K562 (cell line): ENCODE results near the gene HOXC5. TPM values are rescaled to one million over a fixed set of nuclear protein-coding genes. Genes with fewer than 3 reads are reported as not detected.
A peak's percentile ranks its signal among the peaks of the same experiment; 100 is the strongest.

ENCODE experiments used
- ATAC-seq: fragments of 200-7000 bp; cut with Tn5 transposase; 3 replicates; pipeline ENCODE4 v1.9.1; 2020; ENCODE audit warnings: moderate library complexity
- BruUV-seq: library from RNA; stranded (reverse); fragments of 400-500 nt; replicated peaks from 2 replicates; lab custom pipeline; 2021; lab: Mats Ljungman, UMichigan
- CTCF ChIA-PET: fragments of 300-600 bp; formaldehyde crosslinking; extraction: SDS; loops from one replicate; lab custom pipeline; 2021; ENCODE audit warnings: low intra/inter-chr PET ratio; lab: Yijun Ruan, JAX
- POLR2A ChIA-PET: fragments of 300-600, 350-650 bp; sonication (Branson Sonifier 250); formaldehyde crosslinking; extraction: SDS; loops from one replicate; lab custom pipeline; 2021; ENCODE audit warnings: antibody characterized with exemption, inconsistent platforms; lab: Yijun Ruan, JAX
- DNase-seq, 4 experiments: peaks; one replicate each; pipeline versions ENCODE4 v3.0.0 to v3.0.0-alpha.2; 2011 to 2018; ENCODE audit warnings: low spot score in 3 of 4, mixed read lengths in 3 of 4; ENCODE audit errors: extremely low read depth in 1 of 4
- FAIRE-seq: peaks from 2 replicates; lab custom pipeline; 2011; peaks lifted over from hg19 to GRCh38; lab: Jason Lieb, UNC
- H2AFZ ChIP-seq: 2 replicates; pipeline ENCODE4 v1.6.0; 2011; ENCODE audit warnings: low read depth, low read length, control low read depth, inconsistent platforms
- H3K27ac ChIP-seq: fragments of 200-600 bp; 3 replicates; pipeline ENCODE4 v1.8.0; 2011; ENCODE audit warnings: low read depth, mild to moderate bottlenecking, control low read depth, inconsistent platforms, low read length, moderate library complexity, mixed read lengths; ENCODE audit errors: extremely low read depth
- H3K27me3 ChIP-seq, 2 experiments: fragments of 300-600 bp in 1 of 2; 2 replicates in 1 of 2; 3 replicates in 1 of 2; pipeline versions ENCODE4 v1.6.0 to v1.8.0; 2011; ENCODE audit warnings: inconsistent platforms in 2 of 2, low read length in 2 of 2, mild to moderate bottlenecking in 1 of 2, mixed read lengths in 1 of 2, moderate library complexity in 1 of 2; ENCODE audit not compliant: control insufficient read depth in 2 of 2, insufficient read depth in 2 of 2
- H3K36me3 ChIP-seq: fragments of 300-600 bp; 3 replicates; pipeline ENCODE4 v1.8.0; 2011; ENCODE audit warnings: mild to moderate bottlenecking, low read length, inconsistent platforms; ENCODE audit not compliant: control insufficient read depth, insufficient read depth
- H3K4me1 ChIP-seq, 2 experiments: fragments of 200-600 bp in 1 of 2; replicated peaks in 1 of 2; 2 replicates in 1 of 2; 3 replicates in 1 of 2; pipeline versions ENCODE4 v1.5.1 to v1.8.0; 2011; ENCODE audit warnings: inconsistent platforms in 2 of 2, low read length in 2 of 2, mild to moderate bottlenecking in 1 of 2, mixed read lengths in 1 of 2, moderate library complexity in 1 of 2; ENCODE audit not compliant: control insufficient read depth in 2 of 2, insufficient read depth in 2 of 2
- H3K4me2 ChIP-seq: 2 replicates; pipeline ENCODE4 v1.6.1; 2011; ENCODE audit warnings: low read length, control low read depth, inconsistent platforms, mixed read lengths; ENCODE audit not compliant: insufficient read depth
- H3K4me3 ChIP-seq: fragments of 200-600 bp; sonication (generic), shearing (Covaris generic); 2 replicates; pipeline ENCODE4 v1.5.1; 2016; ENCODE audit warnings: control low read depth, inconsistent platforms
- H3K79me2 ChIP-seq: fragments of 200-600 bp; 3 replicates; pipeline ENCODE4 v1.8.0; 2011; ENCODE audit warnings: low read length, inconsistent platforms; ENCODE audit not compliant: control insufficient read depth, insufficient read depth
- H3K9ac ChIP-seq, 2 experiments: 2 replicates each; pipeline versions ENCODE4 v1.6.0 to v1.6.1; 2011; ENCODE audit warnings: low read depth in 2 of 2, low read length in 2 of 2, control low read depth in 1 of 2, inconsistent platforms in 1 of 2, mild to moderate bottlenecking in 1 of 2, mixed read lengths in 1 of 2; ENCODE audit not compliant: insufficient read depth in 1 of 2
- H3K9me1 ChIP-seq: one replicate; pipeline ENCODE4 v1.6.0; 2011; ENCODE audit warnings: inconsistent platforms, mild to moderate bottlenecking, low read length, moderate library complexity; ENCODE audit not compliant: control insufficient read depth, insufficient read depth
- H3K9me3 ChIP-seq: replicated peaks from 2 replicates; pipeline ENCODE4 v1.5.1; 2011; ENCODE audit warnings: low read depth, low read length, inconsistent platforms; ENCODE audit not compliant: control insufficient read depth, insufficient read depth
- H4K20me1 ChIP-seq: replicated peaks from 2 replicates; pipeline ENCODE4 v1.6.1; 2011; ENCODE audit warnings: low read length, inconsistent platforms, mixed read lengths; ENCODE audit not compliant: control insufficient read depth, insufficient read depth
- FOS ChIP-seq: IDR thresholded peaks from 3 replicates; pipeline ENCODE4 v1.6.1; 2011; ENCODE audit not compliant: insufficient read length; ENCODE audit errors: extremely low read depth
- GATAD2B ChIP-seq: fragments of 450-650 bp; IDR thresholded peaks from 2 replicates; pipeline ENCODE4 v1.6.1; 2017; ENCODE audit warnings: mild to moderate bottlenecking, borderline replicate concordance
- HSF4 ChIP-seq: fragments of 250-450 bp; sonication (Bioruptor Pico); IDR thresholded peaks from 2 replicates; pipeline ENCODE4 v2.1.2; 2022; ENCODE audit warnings: mild to moderate bottlenecking, moderate library complexity, borderline replicate concordance
- MECOM ChIP-seq: fragments of 250-450 bp; sonication (Bioruptor Pico); IDR thresholded peaks from 2 replicates; pipeline ENCODE4 v1.8.0; 2022; ENCODE audit warnings: inconsistent platforms
- MLX ChIP-seq, 2 experiments: fragments of 450-650 bp in 1 of 2; sonication (generic) in 1 of 2; formaldehyde crosslinking; conservative IDR thresholded peaks; 2 replicates each; pipeline versions ENCODE4 v1.4.0 to v1.8.1; 2020 to 2022; ENCODE audit warnings: mild to moderate bottlenecking in 1 of 2, missing genetic modification reagents in 1 of 2
- MTF1 ChIP-seq: fragments of 250-450 bp; sonication (Bioruptor Pico); IDR thresholded peaks from 2 replicates; pipeline ENCODE4 v1.9.0; 2021; ENCODE audit warnings: moderate library complexity, mild to moderate bottlenecking, inconsistent platforms, borderline replicate concordance
- NCOA4 ChIP-seq: fragments of 450-650 bp; IDR thresholded peaks from 2 replicates; pipeline ENCODE4 v1.6.1; 2018; ENCODE audit warnings: mild to moderate bottlenecking; ENCODE audit not compliant: partially characterized antibody
- NR2C2 ChIP-seq, 2 experiments: fragments of 200-800 bp in 1 of 2; sonication (Bioruptor generic) in 1 of 2; sonication (generic) in 1 of 2; formaldehyde crosslinking in 1 of 2; IDR thresholded peaks; 2 replicates each; pipeline versions ENCODE4 v1.6.1 to v1.8.0; 2016 to 2022; ENCODE audit warnings: mild to moderate bottlenecking in 1 of 2, missing compliant biosample characterization in 1 of 2, missing genetic modification characterization in 1 of 2, missing genetic modification reagents in 1 of 2
- PHF8 ChIP-seq: fragments of 200-600 bp; sonication (generic); IDR thresholded peaks from 2 replicates; pipeline ENCODE4 v1.6.1; 2012; ENCODE audit warnings: mixed run types, mild to moderate bottlenecking, inconsistent platforms, low read length, moderate library complexity, borderline replicate concordance
- SRF ChIP-seq, 2 experiments: fragments of 250-450, 450-650 bp in 1 of 2; sonication (Bioruptor Pico) in 1 of 2; sonication (generic) in 1 of 2; formaldehyde crosslinking; IDR thresholded peaks; 2 replicates each; pipeline versions ENCODE4 v1.5.0 to v1.5.1; 2020 to 2022; ENCODE audit warnings: mild to moderate bottlenecking in 1 of 2, missing genetic modification reagents in 1 of 2
- ZBTB11 ChIP-seq, 3 experiments: fragments of 200-800 bp in 1 of 3; fragments of 250-450 bp in 1 of 3; fragments of 450-650 bp in 1 of 3; sonication (Bioruptor Pico) in 1 of 3; sonication (Bioruptor generic) in 1 of 3; formaldehyde crosslinking in 1 of 3; IDR thresholded peaks; 2 replicates each; pipeline versions ENCODE4 v1.6.1 to v1.8.0; 2016 to 2022; ENCODE audit warnings: mild to moderate bottlenecking in 2 of 3, missing genetic modification characterization in 2 of 3, missing compliant biosample characterization in 1 of 3, moderate library complexity in 1 of 3
- ZNF263 ChIP-seq: sonication (generic); formaldehyde crosslinking; IDR thresholded peaks from 2 replicates; pipeline ENCODE4 v1.8.0; 2022; ENCODE audit warnings: mild to moderate bottlenecking, missing genetic modification reagents, borderline replicate concordance
- ZNF57 ChIP-seq: fragments of 450-650 bp; formaldehyde crosslinking; IDR thresholded peaks from 2 replicates; pipeline ENCODE4 v1.4.0; 2020; ENCODE audit warnings: mild to moderate bottlenecking, moderate library complexity
- WGBS: fragments of 100-300 bp; shearing (Covaris generic); methylation state at CpG from one replicate; pipeline ENCODE4 v1.1.6; 2016; ENCODE audit warnings: low coverage, mixed read lengths; ENCODE audit not compliant: insufficient coverage; ENCODE audit errors: missing lambda C conversion rate; 5-methylcytosine and 5-hydroxymethylcytosine counted together
- in situ Hi-C: fragments of 300-500 bp; cut with MboI; formaldehyde crosslinking; loops from 4 replicates; pipeline ENCODE4 v1.15.0; 2018; ENCODE audit warnings: inconsistent platforms, mixed read lengths
- intact Hi-C: fragments of 100-400 bp; cut with micrococcal nuclease; formaldehyde crosslinking; loops from 2 replicates; pipeline ENCODE4 v1.14.2; 2022
- polyA plus RNA-seq, 8 experiments: library from polyadenylated mRNA; depleted of rRNA in 4 of 8; stranded (reverse) in 5 of 8; unstranded in 3 of 8; fragments of >200 nt; fragmentation: Nextera tagmentation in 2 of 8; fragmentation: Illumina TruSeq in 1 of 8; extraction: Ambion mirVana in 2 of 8; extraction: Trizol in 1 of 8; gene quantifications; 2 replicates each; pipeline versions ENCODE4 v1.2.1 to v1.2.3, GENCODE V29; 2011 to 2014; ENCODE audit warnings: inconsistent platforms in 1 of 8, missing spikeins in 1 of 8
- total RNA-seq, 7 experiments: library from RNA; depleted of rRNA in 6 of 7; stranded (reverse); fragments of >200 nt in 6 of 7; fragmentation: Illumina TruSeq in 2 of 7; extraction: Trizol in 2 of 7; gene quantifications; 2 replicates each; pipeline versions ENCODE4 v1.2.1 to v1.2.3, GENCODE V29; 2011 to 2021; ENCODE audit warnings: low replicate concordance in 1 of 7
- TF ChIP-seq, protein P1 (sequence below): fragments of 450-650 bp; formaldehyde crosslinking; IDR thresholded peaks from 2 replicates; pipeline ENCODE4 v1.4.0; 2020; ENCODE audit warnings: mild to moderate bottlenecking, moderate library complexity

The HOXC5 gene
- total and polyA plus RNA-seq, 9 of the 15 experiments (the other 6 are each of a cell fraction or from before 2014, with no cell fraction given) = 0.10 to 0.44 (median 0.18) TPM; not detected in 4

DNA sequence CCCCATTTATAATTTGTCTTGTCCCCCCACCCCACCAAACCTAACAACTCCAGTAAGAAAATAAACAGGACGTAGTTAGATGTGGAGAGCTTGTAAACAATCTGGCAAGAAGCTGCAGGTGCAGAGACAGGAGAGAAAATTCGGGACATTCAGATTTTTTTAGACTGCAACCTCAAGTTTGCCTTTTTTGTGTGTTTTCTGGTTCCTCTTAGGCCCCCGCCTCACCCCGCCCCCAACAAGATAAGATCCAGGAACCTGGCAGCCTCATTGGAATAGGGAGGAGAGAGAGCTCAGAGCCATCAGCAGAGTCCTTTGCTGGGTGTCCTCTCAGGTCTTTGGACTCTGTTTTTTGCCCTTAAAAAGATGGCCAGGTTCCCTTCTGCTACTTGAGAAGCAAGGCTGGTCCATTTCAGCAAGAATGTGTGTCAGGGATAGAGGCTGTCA is 45.0 kb upstream of the HOXC5 start:
- peak overlapping the region; percentile 51 for H2AFZ ChIP-seq
- intact Hi-C loops (loop anchor here (10.0 kb wide), 1 partner anchor 377 kb away; the partner anchor contains the start of gene GPR84), in situ Hi-C loops (loop anchor here (5.0 to 10.0 kb wide), 2 partner anchors 214 to 377 kb away; partner anchors contain the start of gene GPR84)
- POLR2A ChIA-PET = interaction anchor here (0.6 to 3.2 kb wide), 13 partner anchors 10 to 231 kb away, joined by 3 to 43 read pairs (median 4); partner anchors contain the start of genes HOXC9 and SMUG1
- H3K9me3 ChIP-seq = no peaks in the 10 kb centered on the region
- H3K36me3 ChIP-seq = no peaks in the 10 kb centered on the region
- peaks cover 0 to 16% of the 10 kb centered on the region in 2 experiments; a peak in 3 of 5 replicates for H3K27me3 ChIP-seq
- H3K4me3 ChIP-seq = no peak overlapping the region
- H4K20me1 ChIP-seq = no peaks in the 10 kb centered on the region
- no peak overlapping the region for H3K9ac ChIP-seq
- no peak overlapping the region; the same call in 1 of the 2 replicates for H3K4me2 ChIP-seq
- WGBS = 6% methylated on average over 2 of the region's 4 CpGs
- peaks cover 35 to 49% of the 10 kb centered on the region in 2 experiments for H3K4me1 ChIP-seq
- peak in 3 of 4 experiments; percentile 42 to 69 (median 67) for DNase-seq
- peak; percentile 84 for FAIRE-seq
- H3K79me2 ChIP-seq = no peaks in the 10 kb centered on the region
- no TSS peak for BruUV-seq
- no peaks in the 10 kb centered on the region for H3K9me1 ChIP-seq
- peak; percentile 52; the same call in 2 of the 3 replicates for ATAC-seq
- no peak overlapping the region for H3K27ac ChIP-seq
- CTCF ChIA-PET = interaction anchor here (0.7 to 3.9 kb wide), 3 partner anchors 16 to 227 kb away, joined by 3 to 26 read pairs (median 3); no protein-coding TSS in a partner anchor
- no peak for TF ChIP-seq ZBTB11 (CRISPR knock-in tag; IDR thresholded peaks at IDR 0.05)
- TF ChIP-seq, protein P1, sequence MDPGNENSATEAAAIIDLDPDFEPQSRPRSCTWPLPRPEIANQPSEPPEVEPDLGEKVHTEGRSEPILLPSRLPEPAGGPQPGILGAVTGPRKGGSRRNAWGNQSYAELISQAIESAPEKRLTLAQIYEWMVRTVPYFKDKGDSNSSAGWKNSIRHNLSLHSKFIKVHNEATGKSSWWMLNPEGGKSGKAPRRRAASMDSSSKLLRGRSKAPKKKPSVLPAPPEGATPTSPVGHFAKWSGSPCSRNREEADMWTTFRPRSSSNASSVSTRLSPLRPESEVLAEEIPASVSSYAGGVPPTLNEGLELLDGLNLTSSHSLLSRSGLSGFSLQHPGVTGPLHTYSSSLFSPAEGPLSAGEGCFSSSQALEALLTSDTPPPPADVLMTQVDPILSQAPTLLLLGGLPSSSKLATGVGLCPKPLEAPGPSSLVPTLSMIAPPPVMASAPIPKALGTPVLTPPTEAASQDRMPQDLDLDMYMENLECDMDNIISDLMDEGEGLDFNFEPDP (CRISPR knock-in tag) = no peak
- peak; percentile 28; the same call in 1 of the 2 replicates for TF ChIP-seq ZNF263 (CRISPR knock-in tag)
- TF ChIP-seq HSF4 (CRISPR knock-in tag) = no peak
- no peak for TF ChIP-seq MTF1
- no peak for TF ChIP-seq MECOM
- no peak for TF ChIP-seq NCOA4
- no peak for TF ChIP-seq GATAD2B
- TF ChIP-seq FOS = no peak
- no peak for TF ChIP-seq PHF8
- TF ChIP-seq SRF (CRISPR knock-in tag; IDR thresholded peaks at IDR 0.05) = 0 out of 4 replicates have a peak, but pooled peaks of 1 of the 2 experiments have one; percentile 35
- no peak for TF ChIP-seq ZNF57 (CRISPR knock-in tag)
- TF ChIP-seq NR2C2 (CRISPR knock-in tag; IDR thresholded peaks at IDR 0.05) = no peak
- TF ChIP-seq NR2C2 (tag; IDR thresholded peaks at IDR 0.05) = no peak
- no peak for TF ChIP-seq MLX (CRISPR knock-in tag; conservative IDR thresholded peaks at IDR 0.05)
